GM23338 (cell line): Measurements from ENCODE around the gene COL4A3. TPM values are rescaled to one million over a fixed set of nuclear protein-coding genes. Genes with fewer than 3 reads are reported as not detected.
A peak's percentile ranks its signal among the peaks of the same experiment; 100 is the strongest.

Experiments used
- ATAC-seq: fragments of 200-7000 bp; cut with Tn5 transposase; 3 replicates; pipeline ENCODE4 v1.9.1; 2020
- DNase-seq: peaks from one replicate; pipeline ENCODE4 v3.0.0-alpha.2; 2015; ENCODE audit warnings: low spot score
- H2AFZ ChIP-seq: fragments of 200-600 bp; sonication (generic); 2 replicates; pipeline ENCODE4 v1.8.0; 2016; ENCODE audit warnings: antibody characterized with exemption, mild to moderate bottlenecking, moderate library complexity
- H3F3A ChIP-seq: fragments of 200-600 bp; sonication (generic); replicated peaks from 2 replicates; pipeline ENCODE4 v1.8.0; 2017; ENCODE audit warnings: antibody characterized with exemption, mixed run types, low read depth
- H3K27ac ChIP-seq: fragments of 200-600 bp; sonication (generic); 2 replicates; pipeline ENCODE4 v1.6.1; 2016; ENCODE audit warnings: low read depth
- H3K27me3 ChIP-seq: fragments of 200-600 bp; sonication (generic); 2 replicates; pipeline ENCODE4 v1.8.0; 2016; ENCODE audit warnings: mild to moderate bottlenecking, mixed run types, moderate library complexity; ENCODE audit not compliant: insufficient read depth
- H3K36me3 ChIP-seq: fragments of 200-600 bp; sonication (generic); 2 replicates; pipeline ENCODE4 v1.8.0; 2016; ENCODE audit warnings: mild to moderate bottlenecking; ENCODE audit not compliant: insufficient read depth
- H3K4me1 ChIP-seq: fragments of 200-600 bp; sonication (generic); 2 replicates; pipeline ENCODE4 v1.8.0; 2016; ENCODE audit warnings: mild to moderate bottlenecking, moderate library complexity; ENCODE audit not compliant: insufficient read depth
- H3K4me2 ChIP-seq: fragments of 200-600 bp; sonication (generic); 2 replicates; pipeline ENCODE4 v1.7.1; 2017; ENCODE audit warnings: mixed run types
- H3K4me3 ChIP-seq: fragments of 200-600 bp; sonication (generic); 2 replicates; pipeline ENCODE4 v1.6.1; 2016; ENCODE audit warnings: mixed run types
- H3K79me2 ChIP-seq: fragments of 200-600 bp; sonication (generic); replicated peaks from 2 replicates; pipeline ENCODE4 v1.8.0; 2017; ENCODE audit warnings: mild to moderate bottlenecking; ENCODE audit not compliant: insufficient read depth
- H3K9me2 ChIP-seq: fragments of 200-600 bp; sonication (generic); 2 replicates; pipeline ENCODE4 v1.8.0; 2017; ENCODE audit not compliant: insufficient read depth
- H4K20me1 ChIP-seq: fragments of 200-600 bp; sonication (generic); replicated peaks from 2 replicates; pipeline ENCODE4 v1.8.0; 2017; ENCODE audit warnings: mild to moderate bottlenecking; ENCODE audit not compliant: insufficient read depth
- H3K27ac Mint-ChIP-seq: 2 replicates; pipeline ENCODE4 v1.8.0; 2020; ENCODE audit warnings: inconsistent platforms, mild to moderate bottlenecking, moderate library complexity, mixed read lengths
- H3K27me3 Mint-ChIP-seq: 3 replicates; pipeline ENCODE4 v1.8.0; 2022; ENCODE audit warnings: low read depth, mild to moderate bottlenecking, moderate library complexity, mixed read lengths, inconsistent platforms; ENCODE audit not compliant: insufficient read depth, poor library complexity
- H3K36me3 Mint-ChIP-seq: 3 replicates; pipeline ENCODE4 v1.8.0; 2021; ENCODE audit warnings: low read depth, mild to moderate bottlenecking, inconsistent platforms, moderate library complexity, mixed read lengths
- H3K4me1 Mint-ChIP-seq: 3 replicates; pipeline ENCODE4 v1.8.0; 2020; ENCODE audit warnings: mild to moderate bottlenecking, inconsistent platforms, mixed read lengths
- H3K4me3 Mint-ChIP-seq: 3 replicates; pipeline ENCODE4 v1.8.0; 2021; ENCODE audit warnings: moderate library complexity, mild to moderate bottlenecking, inconsistent platforms, mixed read lengths
- H3K9me3 Mint-ChIP-seq: 3 replicates; pipeline ENCODE4 v1.8.0; 2020; ENCODE audit warnings: moderate library complexity, mild to moderate bottlenecking, inconsistent platforms, mixed read lengths
- CREB1 ChIP-seq: fragments of 250-450 bp; sonication (Bioruptor Pico); IDR thresholded peaks from 2 replicates; pipeline ENCODE4 v1.5.0; 2020; ENCODE audit warnings: low read depth, mild to moderate bottlenecking, moderate library complexity
- CTCF ChIP-seq, 2 experiments: fragments of 200-600 bp in 1 of 2; sonication (generic) in 1 of 2; conservative IDR thresholded peaks; 2 replicates each; pipeline versions ENCODE4 v1.5.1 to v1.6.1; 2016 to 2017; ENCODE audit warnings: antibody characterized with exemption in 2 of 2, low read depth in 2 of 2, mild to moderate bottlenecking in 2 of 2, moderate library complexity in 1 of 2
- JUNB ChIP-seq: IDR thresholded peaks from one replicate; pipeline ENCODE4 v1.6.1; 2016; ENCODE audit warnings: antibody characterized with exemption; ENCODE audit not compliant: unreplicated experiment
- NANOG ChIP-seq: IDR thresholded peaks from 2 replicates; pipeline ENCODE4 v1.6.1; 2016; ENCODE audit warnings: antibody characterized with exemption, borderline replicate concordance
- POLR2AphosphoS5 ChIP-seq: IDR thresholded peaks from 2 replicates; pipeline ENCODE4 v1.6.1; 2016; ENCODE audit warnings: antibody characterized with exemption, low read depth
- REST ChIP-seq: IDR thresholded peaks from one replicate; pipeline ENCODE4 v1.6.1; 2018; ENCODE audit warnings: antibody characterized with exemption; ENCODE audit not compliant: unreplicated experiment
- STAT1 ChIP-seq: IDR thresholded peaks from one replicate; pipeline ENCODE4 v1.6.1; 2016; ENCODE audit warnings: antibody characterized with exemption; ENCODE audit not compliant: unreplicated experiment
- ZNF114 ChIP-seq: fragments of 250-450 bp; sonication (Bioruptor Pico); IDR thresholded peaks from 2 replicates; pipeline ENCODE4 v1.5.0; 2020; ENCODE audit warnings: mild to moderate bottlenecking, moderate library complexity
- polyA plus RNA-seq: library from polyadenylated mRNA; unstranded; fragments of >200 nt; fragmentation: Nextera tagmentation; extraction: Ambion mirVana; gene quantifications from 2 replicates; pipeline ENCODE4 v1.2.1, GENCODE V29; 2016
- total RNA-seq: library from RNA; depleted of rRNA; stranded (reverse); fragments of >200 nt; shearing (Covaris generic); gene quantifications from 2 replicates; pipeline ENCODE4 v1.2.3, GENCODE V29; 2014

The COL4A3 gene
- total and polyA plus RNA-seq, 2 experiments from 2014 or later: 1.1 to 3.5 TPM

DNA sequence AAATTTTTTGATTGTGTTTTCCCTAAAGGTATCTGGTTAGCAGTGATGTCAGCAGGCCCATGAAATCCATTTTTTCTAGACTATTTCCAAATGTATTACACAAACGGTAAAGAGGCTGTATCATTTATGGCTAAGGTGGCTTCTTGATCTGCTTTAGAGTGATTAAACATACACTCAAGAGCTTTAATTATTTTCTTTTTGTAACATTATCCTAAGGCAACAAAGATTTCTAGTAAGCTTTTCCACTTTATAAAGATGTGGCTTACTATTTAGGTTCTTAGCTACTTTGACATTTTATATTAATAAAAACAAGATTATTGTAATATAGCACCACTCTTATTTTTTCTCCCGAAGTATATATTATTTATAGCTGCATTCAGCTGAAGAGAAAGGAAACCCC, 177.1 kb downstream of the COL4A3 start (continued):
- TF ChIP-seq REST (no peak), CREB1 (CRISPR knock-in tag) (no peak), JUNB (no peak), STAT1 (no peak)

DNA sequence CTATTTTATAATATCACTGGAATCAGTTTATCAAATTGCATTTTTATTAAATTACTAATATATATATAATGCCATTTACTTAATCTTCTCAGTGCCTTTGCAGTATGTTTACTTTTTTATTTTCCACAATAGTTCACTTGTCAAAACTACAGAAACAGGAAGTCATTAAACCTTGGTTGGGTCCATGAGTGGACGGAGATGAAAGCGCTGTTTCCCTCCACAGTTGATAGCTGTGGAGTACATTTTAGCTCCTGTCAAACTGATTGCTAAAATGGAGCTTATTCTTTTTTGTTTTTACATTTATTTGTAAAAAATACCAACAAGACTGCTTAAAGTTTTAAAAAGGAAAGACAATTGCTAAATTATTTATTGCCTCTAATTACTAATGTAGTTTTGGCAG, 179.8 kb downstream of the COL4A3 start:
- TF ChIP-seq NANOG (no peak), REST (no peak), POLR2AphosphoS5 (no peak)
- Histone ChIP-seq H2AFZ (no peak overlapping the region), H4K20me1 (no peaks in the 10 kb centered on the region), H3K9me2 (no peaks in the 10 kb centered on the region), H3K27me3 (no peaks in the 10 kb centered on the region), H3F3A (no peaks in the 10 kb centered on the region), H3K36me3 (0 out of 2 replicates have a peak, but pooled peaks cover 4% of the 10 kb centered on the region), H3K79me2 (no peaks in the 10 kb centered on the region), H3K4me3 (no peak overlapping the region), H3K4me1 (no peaks in the 10 kb centered on the region), H3K4me2 (no peak overlapping the region), H3K27ac (no peak overlapping the region)
- DNase-seq (no peak), ATAC-seq (no peak)
- no peaks in the 10 kb centered on the region for H3K27me3 Mint-ChIP-seq
- no peaks in the 10 kb centered on the region for H3K4me1 Mint-ChIP-seq
- no peak overlapping the region for H3K4me3 Mint-ChIP-seq
- no peak overlapping the region for H3K27ac Mint-ChIP-seq
- no peaks in the 10 kb centered on the region for H3K9me3 Mint-ChIP-seq
- H3K36me3 Mint-ChIP-seq: peaks cover 12% of the 10 kb centered on the region; the same call in 2 of the 3 replicates

DNA sequence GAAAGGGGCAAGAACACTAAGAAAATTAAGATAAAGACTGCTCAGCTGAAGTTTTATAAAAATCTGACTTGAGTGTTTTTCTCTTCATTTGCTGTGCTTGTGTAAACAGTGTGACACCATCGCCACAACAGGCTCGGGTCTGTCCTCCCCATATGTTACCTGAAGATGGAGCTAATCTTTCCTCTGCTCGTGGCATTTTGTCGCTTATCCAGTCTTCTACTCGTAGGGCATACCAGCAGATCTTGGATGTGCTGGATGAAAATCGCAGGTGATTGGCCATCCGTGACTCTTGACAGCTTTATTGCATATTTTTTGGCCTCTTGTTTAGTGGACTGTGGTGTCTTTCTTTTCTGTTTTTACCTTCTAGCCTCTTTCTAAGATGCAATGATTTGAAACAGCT, 182.7 kb downstream of the COL4A3 start:
- no peak overlapping the region for H3K4me2 ChIP-seq
- Mint-ChIP-seq H3K27ac (peak overlapping the region; percentile 61; the same call in 1 of the 2 replicates), H3K36me3 (peaks cover 9% of the 10 kb centered on the region; the same call in 2 of the 3 replicates), H3K4me1 (peaks cover 4% of the 10 kb centered on the region; the same call in 2 of the 3 replicates), H3K27me3 (no peaks in the 10 kb centered on the region), H3K9me3 (no peaks in the 10 kb centered on the region), H3K4me3 (no peak overlapping the region)
- DNase-seq: peak; percentile 40
- TF ChIP-seq ZNF114 (CRISPR knock-in tag) (no peak), NANOG (no peak), CTCF (conservative IDR thresholded peaks at IDR 0.05; ENCODE audit: low read depth in 2 of 2) (peak in 1 of 2 experiments; percentile 36; a peak in 2 of 4 replicates)
- H3K36me3 ChIP-seq: 0 out of 2 replicates have a peak, but pooled peaks cover 4% of the 10 kb centered on the region
- no peaks in the 10 kb centered on the region for H3K79me2 ChIP-seq
- H2AFZ ChIP-seq: no peak overlapping the region
- H3K27me3 ChIP-seq: no peaks in the 10 kb centered on the region
- no peaks in the 10 kb centered on the region for H4K20me1 ChIP-seq
- no peak overlapping the region for H3K4me3 ChIP-seq
- peaks cover 3% of the 10 kb centered on the region for H3K4me1 ChIP-seq
- peak; percentile 79 for ATAC-seq
- no peaks in the 10 kb centered on the region for H3F3A ChIP-seq
- no peak overlapping the region for H3K27ac ChIP-seq
- no peaks in the 10 kb centered on the region for H3K9me2 ChIP-seq
